ENCODE results near the gene FRAT1. TPM values are rescaled to one million over a fixed set of nuclear protein-coding genes. Genes with fewer than 3 reads are reported as not detected.
A peak's percentile ranks its signal among the peaks of the same experiment; 100 is the strongest.
"Not testable (repeated sequence)": the region's sequence is repeated elsewhere in the genome, so short reads cannot be mapped to it uniquely, and the experiment has no call there.

FRAT1 gene, protein sequence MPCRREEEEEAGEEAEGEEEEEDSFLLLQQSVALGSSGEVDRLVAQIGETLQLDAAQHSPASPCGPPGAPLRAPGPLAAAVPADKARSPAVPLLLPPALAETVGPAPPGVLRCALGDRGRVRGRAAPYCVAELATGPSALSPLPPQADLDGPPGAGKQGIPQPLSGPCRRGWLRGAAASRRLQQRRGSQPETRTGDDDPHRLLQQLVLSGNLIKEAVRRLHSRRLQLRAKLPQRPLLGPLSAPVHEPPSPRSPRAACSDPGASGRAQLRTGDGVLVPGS
- 1 to 10 TPM; 3.2 to 4.5 TPM for total RNA-seq

- Mint-ChIP-seq H3K27me3 (ENCODE audit: low read depth) (peaks cover 7% of the 10 kb centered on the region), H3K4me1 (ENCODE audit: low read depth) (peaks cover 30% of the 10 kb centered on the region)
- ATAC-seq (replicated peaks in 1 of 2), result peak; percentile 76 to 82
Measured at GRCh38 chr10:97318772-97319651, at the start of gene FRAT1. Gene FRAT1 (plus strand): TSS chr10:97319271. CDS start chr10:97319454, 183 bp downstream.

DNA sequence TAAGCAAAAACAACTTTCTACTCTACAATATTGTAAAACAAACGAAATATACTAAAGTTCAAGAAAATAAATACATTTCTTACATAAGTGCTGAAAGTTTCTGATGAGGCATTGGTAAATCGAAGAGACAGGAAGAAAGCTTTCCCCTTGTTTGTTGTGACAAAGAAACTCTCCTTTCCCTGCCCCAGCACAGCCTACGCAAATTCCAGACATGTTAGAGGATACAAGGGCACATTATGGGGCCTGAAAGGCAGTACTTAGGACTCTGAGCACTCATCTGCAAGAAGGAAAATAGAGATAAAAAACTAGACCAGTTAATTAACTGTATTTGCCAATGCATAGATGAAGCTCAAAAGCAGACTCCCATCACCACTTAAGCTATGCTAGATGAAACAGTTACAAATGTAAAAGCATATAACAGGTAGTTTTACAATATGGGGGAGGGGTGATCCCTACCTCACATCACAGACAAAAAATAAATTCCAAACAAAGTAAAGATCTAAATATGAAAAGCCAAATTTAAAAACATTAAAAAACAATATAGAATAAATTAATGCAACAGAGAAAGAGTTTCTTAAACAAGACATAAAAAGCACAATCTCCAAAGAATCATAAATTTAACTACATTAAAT is 48.4 kb upstream of the FRAT1 start:
- H3K27me3 Mint-ChIP-seq (ENCODE audit: low read depth), result no peaks in the 10 kb centered on the region
- peaks cover 8% of the 10 kb centered on the region for H3K4me1 Mint-ChIP-seq (ENCODE audit: low read depth)
- no peak overlapping the region for H3K4me3 Mint-ChIP-seq
- no peak overlapping the region for H3K27ac Mint-ChIP-seq
- H3K36me3 Mint-ChIP-seq (ENCODE audit: insufficient read depth in 2 of 2), result no peaks in the 10 kb centered on the region
- H3K9me3 Mint-ChIP-seq, result no peaks in the 10 kb centered on the region
- ATAC-seq (replicated peaks in 1 of 2) (no peak), DNase-seq (no peak)

More at GRCh38 chr10:97318772-97319651, at the start of gene FRAT1:
- Mint-ChIP-seq H3K4me3 (peak within 1 kb of the TSS; percentile 93 to 95), H3K36me3 (ENCODE audit: insufficient read depth in 2 of 2) (no peaks in the 10 kb centered on the region), H3K27ac (peak within 1 kb of the TSS; percentile 99), H3K9me3 (no peaks in the 10 kb centered on the region)
- peak; percentile 90 to 93 for DNase-seq

- H3K4me3 Mint-ChIP-seq, result no peak overlapping the region
- no peaks in the 10 kb centered on the region for H3K27me3 Mint-ChIP-seq (ENCODE audit: low read depth)
- H3K27ac Mint-ChIP-seq, result no peak overlapping the region
- H3K9me3 Mint-ChIP-seq, result no peaks in the 10 kb centered on the region
- ATAC-seq (replicated peaks in 1 of 2) (no peak), DNase-seq (no peak)
- H3K4me1 Mint-ChIP-seq (ENCODE audit: low read depth), result peaks cover 8% of the 10 kb centered on the region
- no peaks in the 10 kb centered on the region for H3K36me3 Mint-ChIP-seq (ENCODE audit: insufficient read depth in 2 of 2)
Measured at GRCh38 chr10:97273700-97274099, 45.4 kb upstream of the FRAT1 start.

- no peaks in the 10 kb centered on the region for H3K27me3 Mint-ChIP-seq (ENCODE audit: low read depth)
- DNase-seq, result no peak
- no peaks in the 10 kb centered on the region for H3K36me3 Mint-ChIP-seq (ENCODE audit: insufficient read depth in 2 of 2)
- ATAC-seq (replicated peaks in 1 of 2), result no peak
- H3K4me1 Mint-ChIP-seq (ENCODE audit: low read depth), result peaks cover 8% of the 10 kb centered on the region
- no peaks in the 10 kb centered on the region for H3K9me3 Mint-ChIP-seq
- H3K27ac Mint-ChIP-seq, result no peak overlapping the region
- no peak overlapping the region for H3K4me3 Mint-ChIP-seq
Measured at GRCh38 chr10:97274828-97275227, 44.2 kb upstream of the FRAT1 start.

GRCh38 chr10:97277551-97277950 is 41.5 kb upstream of the FRAT1 start:
- H3K4me1 Mint-ChIP-seq (ENCODE audit: low read depth), result peaks cover 12% of the 10 kb centered on the region

DNA sequence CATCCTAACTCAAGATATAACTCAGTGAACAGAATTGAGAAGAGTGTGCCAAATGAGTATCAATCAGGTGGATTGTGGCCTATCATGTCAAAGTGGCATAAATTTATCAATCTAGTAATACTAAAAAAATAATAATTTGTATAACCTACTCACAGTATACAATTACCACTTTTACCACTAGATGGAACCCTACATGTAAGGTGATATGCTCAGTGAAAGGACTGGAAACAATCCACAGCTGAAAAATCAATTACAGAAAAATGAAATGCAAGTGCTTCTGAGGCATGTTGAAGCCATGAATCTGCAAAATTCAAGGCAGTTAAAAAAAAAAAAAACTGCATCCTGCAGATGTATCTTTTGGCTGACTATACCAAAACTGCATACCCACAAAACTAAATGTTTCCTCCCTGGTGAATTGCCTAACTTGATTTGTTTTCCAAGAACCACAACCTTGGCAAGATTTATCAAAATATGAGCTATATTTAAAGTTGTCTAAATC is 40.5 kb upstream of the FRAT1 start:
- H3K27me3 Mint-ChIP-seq (ENCODE audit: low read depth), result no peaks in the 10 kb centered on the region
- no peaks in the 10 kb centered on the region for H3K36me3 Mint-ChIP-seq (ENCODE audit: insufficient read depth in 2 of 2)
- H3K4me3 Mint-ChIP-seq, result no peak overlapping the region
- ATAC-seq (replicated peaks in 1 of 2), result peak in 1 of 2 donors; percentile 53
- no peaks in the 10 kb centered on the region for H3K9me3 Mint-ChIP-seq
- H3K4me1 Mint-ChIP-seq (ENCODE audit: low read depth), result peaks cover 15% of the 10 kb centered on the region
- no peak for DNase-seq
- H3K27ac Mint-ChIP-seq, result no peak overlapping the region

More at GRCh38 chr10:97277551-97277950, 41.5 kb upstream of the FRAT1 start:
- no peaks in the 10 kb centered on the region for H3K9me3 Mint-ChIP-seq
- H3K4me3 Mint-ChIP-seq, result no peak overlapping the region
- ATAC-seq (replicated peaks in 1 of 2) (no peak), DNase-seq (no peak)
- no peak overlapping the region for H3K27ac Mint-ChIP-seq
- H3K36me3 Mint-ChIP-seq (ENCODE audit: insufficient read depth in 2 of 2), result no peaks in the 10 kb centered on the region
- H3K27me3 Mint-ChIP-seq (ENCODE audit: low read depth), result no peaks in the 10 kb centered on the region

GRCh38 chr10:97279121-97279815 is 39.8 kb upstream of the FRAT1 start:
- DNase-seq (no peak), ATAC-seq (replicated peaks in 1 of 2) (no peak)
- no peak overlapping the region for H3K4me3 Mint-ChIP-seq
- H3K27ac Mint-ChIP-seq, result no peak overlapping the region
- H3K36me3 Mint-ChIP-seq (ENCODE audit: insufficient read depth in 2 of 2), result no peaks in the 10 kb centered on the region
- peaks cover 15% of the 10 kb centered on the region for H3K4me1 Mint-ChIP-seq (ENCODE audit: low read depth)
- H3K9me3 Mint-ChIP-seq, result no peaks in the 10 kb centered on the region
- H3K27me3 Mint-ChIP-seq (ENCODE audit: low read depth), result no peaks in the 10 kb centered on the region

DNA sequence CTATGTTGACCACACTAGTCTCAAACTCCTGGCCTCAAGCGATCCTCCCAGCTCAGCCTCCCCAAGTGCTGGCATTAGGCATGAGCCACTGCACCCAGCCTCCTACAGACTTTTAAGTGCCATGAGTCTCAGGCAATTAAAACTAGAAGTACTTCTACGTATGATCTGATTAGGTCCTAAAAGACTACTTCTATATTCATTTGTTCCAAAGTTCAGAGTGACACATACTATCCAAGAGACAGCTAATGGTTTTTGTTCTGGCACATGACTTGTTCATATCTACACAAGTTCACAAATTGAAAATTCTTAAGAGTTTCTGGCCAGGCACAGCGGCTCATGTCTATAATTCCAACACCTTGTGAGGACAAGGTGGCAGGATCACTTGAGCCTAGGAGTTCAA is 38.3 kb upstream of the FRAT1 start:
- H3K4me3 Mint-ChIP-seq, result no peak overlapping the region
- DNase-seq (no peak), ATAC-seq (replicated peaks in 1 of 2) (peak; percentile 47 to 67)
- H3K4me1 Mint-ChIP-seq (ENCODE audit: low read depth), result peaks cover 15% of the 10 kb centered on the region
- no peaks in the 10 kb centered on the region for H3K27me3 Mint-ChIP-seq (ENCODE audit: low read depth)
- no peaks in the 10 kb centered on the region for H3K36me3 Mint-ChIP-seq (ENCODE audit: insufficient read depth in 2 of 2)
- no peaks in the 10 kb centered on the region for H3K9me3 Mint-ChIP-seq
- peak overlapping the region; percentile 29 for H3K27ac Mint-ChIP-seq

- H3K9me3 Mint-ChIP-seq; DNase-seq; H3K36me3 Mint-ChIP-seq (ENCODE audit: insufficient read depth in 2 of 2); ATAC-seq (replicated peaks in 1 of 2); H3K27ac Mint-ChIP-seq; H3K27me3 Mint-ChIP-seq (ENCODE audit: low read depth); H3K4me3 Mint-ChIP-seq: not testable (repeated sequence)
- H3K4me1 Mint-ChIP-seq (ENCODE audit: low read depth), result peaks cover 22% of the 10 kb centered on the region
Measured at GRCh38 chr10:97290076-97290475, 29.0 kb upstream of the FRAT1 start.

DNA sequence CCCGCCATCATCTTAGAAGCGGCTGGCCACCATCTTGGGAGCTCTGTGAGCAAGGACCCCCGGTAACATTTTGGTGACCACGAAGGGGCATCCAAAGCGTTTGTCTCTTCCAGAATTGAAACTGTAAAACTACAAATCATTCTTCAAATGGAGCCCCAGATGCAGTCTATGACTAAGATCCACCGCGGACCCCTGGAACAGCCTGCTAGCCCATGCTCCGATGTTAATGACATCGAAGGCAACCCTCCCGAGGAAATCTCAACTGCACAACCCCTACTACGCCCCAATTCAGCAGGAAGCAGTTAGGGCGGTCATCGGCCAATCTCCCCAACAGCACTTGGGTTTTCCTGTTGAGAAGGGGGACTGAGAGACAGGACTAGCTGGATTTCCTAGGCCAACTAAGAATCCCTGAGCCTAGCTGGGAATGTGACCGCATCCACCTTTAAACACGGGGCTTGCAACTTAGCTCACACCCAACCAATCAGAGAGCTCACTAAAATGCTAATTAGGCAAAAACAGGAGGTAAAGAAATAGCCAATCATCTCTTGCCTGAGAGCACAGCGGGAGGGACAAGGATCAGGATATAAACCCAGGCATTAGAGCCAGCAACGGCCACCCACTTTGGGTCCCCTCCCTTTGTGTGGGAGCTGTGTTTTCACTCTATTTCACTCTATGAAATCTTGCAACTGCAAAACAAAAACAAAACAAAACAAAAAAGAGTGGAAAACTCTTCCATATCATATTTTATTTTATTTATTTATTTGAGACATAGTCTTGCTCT is 28.3 kb upstream of the FRAT1 start:
- H3K27ac Mint-ChIP-seq; ATAC-seq (replicated peaks in 1 of 2); DNase-seq; H3K27me3 Mint-ChIP-seq (ENCODE audit: low read depth); H3K9me3 Mint-ChIP-seq; H3K36me3 Mint-ChIP-seq (ENCODE audit: insufficient read depth in 2 of 2): not testable (repeated sequence)
- Mint-ChIP-seq H3K4me1 (ENCODE audit: low read depth) (peaks cover 22% of the 10 kb centered on the region), H3K4me3 (peak overlapping the region; percentile 41 to 90)

DNA sequence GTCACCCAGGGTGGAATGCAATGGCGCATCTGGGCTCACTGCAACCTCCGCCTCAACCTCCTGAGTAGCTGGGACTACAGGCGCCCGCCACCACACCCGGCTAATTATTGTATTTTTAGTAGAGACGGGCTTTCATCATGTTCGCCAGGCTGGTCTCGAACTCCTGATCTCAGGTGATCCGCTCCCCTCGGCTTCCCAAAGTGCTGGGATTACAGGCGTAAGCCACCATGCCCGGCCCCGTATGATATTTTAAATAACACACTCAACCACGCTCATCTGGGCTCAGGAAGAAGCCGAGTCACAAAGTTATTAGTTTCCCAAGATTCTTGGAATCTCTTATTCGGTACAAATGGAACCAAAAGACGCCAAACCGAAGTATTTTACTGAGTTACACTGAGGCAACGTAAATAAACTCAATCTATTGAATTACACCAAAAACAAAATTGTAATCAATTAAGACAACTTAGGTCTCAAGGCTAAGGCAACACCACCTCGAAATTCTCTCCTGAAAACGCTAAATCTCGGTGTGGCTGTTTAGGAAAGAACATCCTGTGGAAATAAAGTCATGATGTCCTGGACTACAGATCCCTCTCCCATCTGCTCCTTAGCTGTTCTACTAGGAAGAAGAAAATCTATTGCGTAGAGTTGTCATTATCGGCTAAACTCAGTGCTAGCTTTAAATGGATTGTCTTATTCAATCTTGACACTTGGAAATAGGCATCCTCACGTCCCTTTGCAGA is 27.5 kb upstream of the FRAT1 start:
- Mint-ChIP-seq H3K27me3 (ENCODE audit: low read depth) (no peaks in the 10 kb centered on the region), H3K36me3 (ENCODE audit: insufficient read depth in 2 of 2) (peaks cover 0 to 1% of the 10 kb centered on the region in 2 donors), H3K9me3 (no peaks in the 10 kb centered on the region), H3K4me3 (peak overlapping the region; percentile 89 to 90), H3K27ac (peak overlapping the region; percentile 48), H3K4me1 (ENCODE audit: low read depth) (peaks cover 22% of the 10 kb centered on the region)
- ATAC-seq (replicated peaks in 1 of 2) (no peak), DNase-seq (no peak)

Data from activated T-cell treated with anti-CD3 and anti-CD28 coated beads, Interleukin-2, amount 50 U/mL, for 72 hours (primary cell).